SKM-1 (cell line): ENCODE measurements around the gene MRPL51.
"Not testable (repeated sequence)": the region's sequence is repeated elsewhere in the genome, so short reads cannot be mapped to it uniquely, and the experiment has no call there.

Experiments used
- DNase-seq: peaks from one replicate; lab custom pipeline; 2025; ENCODE audit not compliant: unreplicated experiment; lab: John Stamatoyannopoulos, UW

MRPL51 gene

GRCh38 chr12:6489449-6489848 is 3.6 kb downstream of the MRPL51 start:
- DNase-seq: no peak

GRCh38 chr12:6488240-6488639 is 4.8 kb downstream of the MRPL51 start:
- DNase-seq: no peak

GRCh38 chr12:6478416-6478815 is 14.6 kb downstream of the MRPL51 start:
- DNase-seq: no peak

- not testable (repeated sequence) for DNase-seq
Observed at GRCh38 chr12:6477601-6478377, 15.3 kb downstream of the MRPL51 start.

- no peak for DNase-seq
Observed at GRCh38 chr12:6476489-6476888, 16.6 kb downstream of the MRPL51 start.

GRCh38 chr12:6475233-6475975 is 17.7 kb downstream of the MRPL51 start:
- not testable (repeated sequence) for DNase-seq

- no peak for DNase-seq
Observed at GRCh38 chr12:6472491-6472890, 20.6 kb downstream of the MRPL51 start.

GRCh38 chr12:6471989-6472360 is 21.1 kb downstream of the MRPL51 start:
- DNase-seq: no peak

- DNase-seq: peak; percentile 74
Observed at GRCh38 chr12:6470375-6471163, 22.5 kb downstream of the MRPL51 start, which contains the start of gene VAMP1. TSS of gene VAMP1 (minus strand) at chr12:6470677. CDS start at chr12:6470531, 146 bp downstream.

- no peak for DNase-seq
Observed at GRCh38 chr12:6469609-6470374, 23.3 kb downstream of the MRPL51 start.

GRCh38 chr12:6469092-6469491 is 24.0 kb downstream of the MRPL51 start:
- no peak for DNase-seq

- no peak for DNase-seq
Observed at GRCh38 chr12:6468283-6468575, 24.8 kb downstream of the MRPL51 start.

- not testable (repeated sequence) for DNase-seq
Observed at GRCh38 chr12:6467571-6468282, 25.3 kb downstream of the MRPL51 start.

- DNase-seq: not testable (repeated sequence)
Observed at GRCh38 chr12:6466751-6467150, 26.3 kb downstream of the MRPL51 start.

- DNase-seq: no peak
Observed at GRCh38 chr12:6466184-6466573, 26.9 kb downstream of the MRPL51 start.

- DNase-seq: peak; percentile 4
Observed at GRCh38 chr12:6465467-6466183, 27.4 kb downstream of the MRPL51 start.

- no peak for DNase-seq
Observed at GRCh38 chr12:6464531-6464930, 28.5 kb downstream of the MRPL51 start.

- DNase-seq: no peak
Observed at GRCh38 chr12:6463858-6464257, 29.2 kb downstream of the MRPL51 start.

- DNase-seq: no peak
Observed at GRCh38 chr12:6463216-6463615, 29.8 kb downstream of the MRPL51 start.
